ENCODE results near the gene ADGRA1. TPM values are rescaled to one million over a fixed set of nuclear protein-coding genes. Genes with fewer than 3 reads are reported as not detected.

ADGRA1 gene
- total RNA-seq, 4 donors from 2014 or later, result under 0.01 TPM; not detected in 3

DNA sequence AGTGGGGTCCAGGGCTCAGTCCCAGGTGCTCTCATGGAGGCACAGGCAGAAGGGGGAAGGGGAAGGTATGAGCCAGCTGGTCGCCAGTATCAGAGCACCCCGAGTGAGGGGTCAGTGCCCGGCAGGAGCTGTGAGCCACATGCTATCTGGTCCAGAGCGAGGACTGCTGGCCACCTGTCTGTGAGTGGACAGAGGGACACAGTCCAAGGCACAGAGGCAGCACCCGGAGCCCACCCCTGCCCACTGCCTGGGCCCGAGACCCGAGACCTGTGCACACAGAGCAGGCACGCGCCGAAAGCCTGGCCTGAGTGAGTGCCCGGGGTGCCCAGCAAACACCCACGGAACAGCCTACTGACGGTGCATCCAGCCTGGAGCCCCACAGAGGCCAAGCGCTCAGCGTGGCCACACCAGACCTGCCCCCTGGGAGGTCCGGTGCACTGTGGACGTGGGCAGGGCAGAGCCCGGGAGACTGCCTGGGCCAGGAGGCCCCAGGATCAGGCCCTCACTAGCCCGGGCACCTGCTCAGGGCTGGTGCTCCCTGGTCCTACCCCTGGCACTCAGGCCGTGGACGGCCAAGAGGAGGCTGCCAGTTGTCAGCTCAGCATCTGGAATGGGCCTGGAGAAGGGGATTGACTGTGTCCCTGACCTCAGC is 29.4 kb downstream of the ADGRA1 start:
- no peak for TF ChIP-seq EP300 (IDR thresholded peaks at IDR 0.05)
- H3K36me3 ChIP-seq, result no peaks in the 10 kb centered on the region
- H3K4me1 ChIP-seq, result peaks cover 0 to 6% (median 0%) of the 10 kb centered on the region in 4 donors
- H3K4me3 ChIP-seq, result no peak overlapping the region
- no peaks in the 10 kb centered on the region for H3K27me3 ChIP-seq
- WGBS, 2 donors, result 84 to 86% methylated on average over 14 to 15 of the region's 21 CpGs
- peaks cover 0 to 28% (median 0%) of the 10 kb centered on the region in 4 donors for H3K9me3 ChIP-seq
- DNase-seq (ENCODE audit: low spot score in 2 of 2), result no peak
- no peak overlapping the region for H3K27ac ChIP-seq

DNA sequence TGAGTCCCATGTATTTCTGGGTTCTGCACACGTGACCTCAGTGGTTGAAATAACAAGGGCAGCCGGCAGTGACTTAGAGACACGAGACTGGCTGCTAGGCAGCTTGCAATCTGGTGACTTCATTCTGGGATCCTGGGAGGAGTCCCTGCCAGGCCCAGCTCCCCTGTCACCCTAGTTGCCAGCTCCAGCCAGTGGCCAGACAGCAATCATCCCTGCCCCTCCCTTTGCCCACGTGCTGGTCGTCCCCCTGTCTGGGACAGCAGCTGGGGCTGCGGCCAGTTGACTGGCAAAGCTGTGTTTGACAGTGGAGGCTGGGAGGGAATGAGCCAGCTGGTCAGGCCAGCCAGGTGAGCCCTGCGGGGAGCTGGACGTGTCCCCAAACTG is 30.0 kb downstream of the ADGRA1 start:
- H3K9me3 ChIP-seq, result peaks cover 0 to 28% (median 0%) of the 10 kb centered on the region in 4 donors
- 61 to 62% methylated on average over 8 of the region's 8 CpGs for WGBS, 2 donors
- TF ChIP-seq EP300 (IDR thresholded peaks at IDR 0.05) (no peak), POLR2A (IDR thresholded peaks at IDR 0.05) (no peak)
- TF ChIP-seq, protein P1, sequence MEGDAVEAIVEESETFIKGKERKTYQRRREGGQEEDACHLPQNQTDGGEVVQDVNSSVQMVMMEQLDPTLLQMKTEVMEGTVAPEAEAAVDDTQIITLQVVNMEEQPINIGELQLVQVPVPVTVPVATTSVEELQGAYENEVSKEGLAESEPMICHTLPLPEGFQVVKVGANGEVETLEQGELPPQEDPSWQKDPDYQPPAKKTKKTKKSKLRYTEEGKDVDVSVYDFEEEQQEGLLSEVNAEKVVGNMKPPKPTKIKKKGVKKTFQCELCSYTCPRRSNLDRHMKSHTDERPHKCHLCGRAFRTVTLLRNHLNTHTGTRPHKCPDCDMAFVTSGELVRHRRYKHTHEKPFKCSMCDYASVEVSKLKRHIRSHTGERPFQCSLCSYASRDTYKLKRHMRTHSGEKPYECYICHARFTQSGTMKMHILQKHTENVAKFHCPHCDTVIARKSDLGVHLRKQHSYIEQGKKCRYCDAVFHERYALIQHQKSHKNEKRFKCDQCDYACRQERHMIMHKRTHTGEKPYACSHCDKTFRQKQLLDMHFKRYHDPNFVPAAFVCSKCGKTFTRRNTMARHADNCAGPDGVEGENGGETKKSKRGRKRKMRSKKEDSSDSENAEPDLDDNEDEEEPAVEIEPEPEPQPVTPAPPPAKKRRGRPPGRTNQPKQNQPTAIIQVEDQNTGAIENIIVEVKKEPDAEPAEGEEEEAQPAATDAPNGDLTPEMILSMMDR (IDR thresholded peaks at IDR 0.05), result no peak
- no peaks in the 10 kb centered on the region for H3K27me3 ChIP-seq
- no peak for DNase-seq (ENCODE audit: low spot score in 2 of 2)
- H3K4me3 ChIP-seq, result no peak overlapping the region
- H3K36me3 ChIP-seq, result no peaks in the 10 kb centered on the region
- H3K4me1 ChIP-seq, result peaks cover 0 to 9% (median 0%) of the 10 kb centered on the region in 4 donors
- no peak overlapping the region for H3K27ac ChIP-seq

DNA sequence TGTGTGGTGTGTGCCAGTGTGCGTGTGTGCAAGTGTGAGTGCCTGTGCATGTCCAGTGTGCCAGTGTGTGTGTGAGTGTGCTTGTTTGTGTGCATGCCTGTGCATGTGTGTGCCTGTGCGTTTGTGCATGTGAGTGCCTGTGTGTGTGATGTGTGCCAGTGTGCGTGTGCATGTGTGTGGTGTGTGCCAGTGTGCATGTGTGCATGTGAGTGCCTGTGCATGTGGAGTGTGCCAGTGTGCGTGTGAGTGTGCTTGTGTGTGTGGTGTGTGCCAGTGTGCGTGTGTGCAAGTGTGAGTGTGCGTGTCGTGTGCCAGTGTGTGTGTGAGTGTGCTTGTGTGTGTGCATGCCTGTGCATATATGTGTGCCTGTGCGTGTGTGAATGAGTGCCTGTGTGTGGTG is 33.8 kb downstream of the ADGRA1 start:
- WGBS, 2 donors, result 93% methylated on average over 8 of the region's 8 CpGs
- no peak for DNase-seq (ENCODE audit: low spot score in 2 of 2)
- peaks cover 0 to 10% (median 0%) of the 10 kb centered on the region in 4 donors for H3K4me1 ChIP-seq
- no peak overlapping the region for H3K4me3 ChIP-seq
- H3K9me3 ChIP-seq, result peaks cover 0 to 28% (median 0%) of the 10 kb centered on the region in 4 donors
- no peaks in the 10 kb centered on the region for H3K36me3 ChIP-seq
- H3K27ac ChIP-seq, result no peak overlapping the region
- no peak for TF ChIP-seq POLR2A (IDR thresholded peaks at IDR 0.05)
- TF ChIP-seq, protein P1 (IDR thresholded peaks at IDR 0.05), result no peak
- TF ChIP-seq EP300 (IDR thresholded peaks at IDR 0.05), result no peak
- H3K27me3 ChIP-seq, result peaks cover 0 to 6% of the 10 kb centered on the region in 2 donors

DNA sequence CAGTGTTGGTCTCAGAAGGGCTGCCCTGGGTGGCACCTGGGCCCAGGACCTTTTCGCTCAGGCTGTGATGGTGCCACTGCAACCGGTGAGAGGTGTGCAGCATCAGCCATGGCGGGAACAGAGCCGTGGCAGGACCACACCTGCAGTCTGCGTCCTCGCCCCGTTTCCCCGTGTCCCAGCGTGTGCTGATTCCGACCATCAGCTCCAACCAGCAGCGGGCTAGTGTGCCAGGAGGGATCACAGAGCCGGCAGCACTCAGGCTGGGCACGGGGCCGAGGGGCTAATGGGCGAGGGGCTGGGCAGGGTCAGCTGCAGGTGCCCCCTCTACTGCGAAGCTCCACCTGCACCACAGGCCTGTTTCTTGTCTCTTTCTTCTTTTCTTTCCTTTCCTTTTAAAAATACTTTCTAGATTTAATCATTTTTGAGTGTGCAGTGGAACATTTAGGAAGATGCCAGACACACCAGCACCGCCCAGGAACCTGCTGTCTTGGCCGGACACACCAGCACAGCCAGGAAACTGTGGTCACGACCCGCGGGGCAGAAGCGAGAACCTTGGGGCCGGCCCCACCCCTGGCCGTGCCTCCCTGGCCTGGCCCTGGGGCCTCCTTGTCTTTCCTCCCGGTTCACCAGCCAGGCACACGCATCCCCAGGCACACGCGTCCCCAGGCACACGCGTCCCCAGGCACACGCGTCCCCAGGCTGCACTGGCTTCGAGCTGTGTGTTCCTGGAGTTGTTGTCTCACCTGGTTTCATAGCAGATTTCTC is 34.6 kb downstream of the ADGRA1 start:
- TF ChIP-seq POLR2A (IDR thresholded peaks at IDR 0.05) (no peak), EP300 (IDR thresholded peaks at IDR 0.05) (no peak)
- TF ChIP-seq, protein P1 (IDR thresholded peaks at IDR 0.05), result no peak
- H3K9me3 ChIP-seq, result peaks cover 0 to 26% (median 0%) of the 10 kb centered on the region in 4 donors
- H3K27ac ChIP-seq, result no peak overlapping the region
- peaks cover 0 to 6% of the 10 kb centered on the region in 2 donors for H3K27me3 ChIP-seq
- H3K36me3 ChIP-seq, result no peaks in the 10 kb centered on the region
- no peak overlapping the region for H3K4me3 ChIP-seq
- DNase-seq (ENCODE audit: low spot score in 2 of 2), result no peak
- peaks cover 0 to 10% (median 0%) of the 10 kb centered on the region in 4 donors for H3K4me1 ChIP-seq
- WGBS, 2 donors, result 64 to 68% methylated on average over 21 to 33 of the region's 33 CpGs

DNA sequence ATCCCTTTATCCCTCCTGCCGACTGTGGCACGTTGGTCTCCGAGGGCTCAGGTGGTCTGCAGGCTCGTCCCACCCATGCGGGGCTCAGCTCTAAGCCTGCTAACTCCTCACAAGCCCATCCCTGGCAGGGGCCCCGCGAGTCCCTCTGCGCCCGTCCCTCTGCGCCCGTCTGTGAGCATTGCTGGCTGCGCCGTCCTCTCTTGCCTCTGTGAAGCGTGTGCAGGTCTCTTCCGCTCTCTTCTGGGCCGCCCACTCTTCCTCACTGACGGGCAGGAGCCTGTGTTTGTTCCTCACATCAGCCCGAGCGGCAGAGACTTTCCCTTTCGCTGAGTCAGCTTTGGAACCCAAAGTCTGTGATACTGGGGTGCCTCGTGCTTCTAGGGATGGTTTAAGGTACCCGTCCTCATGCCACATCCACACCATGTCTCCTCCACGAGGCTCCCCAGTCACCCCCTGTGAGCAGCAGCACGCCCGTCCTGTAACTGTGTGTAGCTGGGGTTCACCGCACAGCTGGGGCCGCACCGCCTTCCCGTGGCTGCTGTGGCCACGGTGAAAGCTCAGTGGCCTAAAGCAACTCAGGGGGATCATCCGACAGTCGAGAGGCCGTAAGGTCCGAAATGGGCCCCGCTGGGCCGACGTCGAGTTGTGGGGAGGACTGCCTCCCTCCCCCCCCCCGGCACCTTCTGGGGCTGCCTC is 35.5 kb downstream of the ADGRA1 start:
- H3K9me3 ChIP-seq, result peaks cover 0 to 21% (median 0%) of the 10 kb centered on the region in 4 donors
- peaks cover 0 to 6% of the 10 kb centered on the region in 2 donors for H3K27me3 ChIP-seq
- H3K36me3 ChIP-seq, result no peaks in the 10 kb centered on the region
- H3K4me1 ChIP-seq, result peaks cover 0 to 10% (median 0%) of the 10 kb centered on the region in 4 donors
- 73 to 77% methylated on average over 34 to 37 of the region's 39 CpGs for WGBS, 2 donors
- no peak overlapping the region for H3K27ac ChIP-seq
- TF ChIP-seq, protein P1 (IDR thresholded peaks at IDR 0.05), result no peak
- TF ChIP-seq EP300 (IDR thresholded peaks at IDR 0.05) (no peak), POLR2A (IDR thresholded peaks at IDR 0.05) (no peak)
- DNase-seq (ENCODE audit: low spot score in 2 of 2), result no peak
- no peak overlapping the region for H3K4me3 ChIP-seq
